B cell (primary cell): ENCODE data around the gene RSPH1. TPM values are rescaled to one million over a fixed set of nuclear protein-coding genes. Genes with fewer than 3 reads are reported as not detected.

Experiments
- ATAC-seq: fragments of 200-7000 bp; cut with Tn5 transposase; one replicate; pipeline ENCODE4 v1.10.0; 2021; ENCODE audit warnings: low read depth, mild to moderate bottlenecking, moderate number of reproducible peaks, moderate library complexity
- CTCF ChIA-PET: fragments of 350-600 bp; sonication (Branson Sonifier 250); formaldehyde crosslinking; loops from one replicate; lab custom pipeline; 2021; ENCODE audit warnings: antibody characterized with exemption, inconsistent platforms; lab: Charles Lee
- POLR2A ChIA-PET: fragments of 350-600 bp; sonication (Branson Sonifier 250); formaldehyde crosslinking; loops from one replicate; lab custom pipeline; 2021; ENCODE audit warnings: antibody characterized with exemption; lab: Charles Lee
- DNase-seq: peaks from one replicate; pipeline ENCODE4 v3.0.0; 2013
- H2AFZ ChIP-seq: 2 replicates; pipeline ENCODE4 v1.6.1; 2012; ENCODE audit warnings: mild to moderate bottlenecking, low read depth, low read length; ENCODE audit not compliant: insufficient read depth, poor library complexity, severe bottlenecking
- H3K27ac ChIP-seq, 2 donors: 1 replicate in 1 of 2; 2 replicates in 1 of 2; pipeline ENCODE4 v1.5.1; 2012 to 2013; ENCODE audit warnings: low read length in 2 of 2, mild to moderate bottlenecking in 2 of 2, moderate library complexity in 1 of 2
- H3K27me3 ChIP-seq, 4 experiments: fragments of 200-600 bp in 1 of 4; sonication (generic) in 1 of 4; replicated peaks in 1 of 4; 1 replicate in 2 of 4; 2 replicates in 2 of 4; pipeline versions ENCODE4 v1.6.1 to v1.7.0; 2013 to 2016; ENCODE audit warnings: low read length in 3 of 4, mild to moderate bottlenecking in 2 of 4, mixed read lengths in 1 of 4, moderate library complexity in 1 of 4; ENCODE audit not compliant: insufficient read depth in 4 of 4, control insufficient read depth in 3 of 4; ENCODE audit errors: control extremely low read depth in 1 of 4
- H3K36me3 ChIP-seq, 2 experiments: replicated peaks in 1 of 2; 1 replicate in 1 of 2; 2 replicates in 1 of 2; pipeline versions ENCODE4 v1.6.1 to v1.7.1; 2013; ENCODE audit warnings: low read length in 1 of 2; ENCODE audit not compliant: insufficient read depth in 2 of 2, control insufficient read depth in 1 of 2; ENCODE audit errors: control extremely low read depth in 1 of 2, extremely low read depth in 1 of 2
- H3K4me1 ChIP-seq, 2 donors: fragments of 200-600 bp in 1 of 2; sonication (generic) in 1 of 2; 1 replicate in 1 of 2; 2 replicates in 1 of 2; pipeline versions ENCODE4 v1.5.1 to v1.6.1; 2013 to 2017; ENCODE audit warnings: low read length in 2 of 2; ENCODE audit not compliant: control insufficient read depth in 2 of 2, insufficient read depth in 2 of 2
- H3K4me2 ChIP-seq: replicated peaks from 2 replicates; pipeline ENCODE3; 2012; ENCODE audit warnings: mild to moderate bottlenecking, low read depth, low read length; ENCODE audit not compliant: poor library complexity, severe bottlenecking
- H3K4me3 ChIP-seq, 5 experiments: fragments of 200-600 bp in 1 of 5; sonication (generic) in 1 of 5; 1 replicate in 3 of 5; 2 replicates in 2 of 5; pipeline versions ENCODE4 v1.5.1 to v1.7.0; 2011 to 2016; ENCODE audit warnings: low read length in 4 of 5, mild to moderate bottlenecking in 4 of 5, low read depth in 2 of 5, control low read depth in 1 of 5, moderate library complexity in 1 of 5; ENCODE audit not compliant: insufficient read depth in 1 of 5; ENCODE audit errors: control extremely low read depth in 1 of 5, extremely low read depth in 1 of 5
- H3K79me2 ChIP-seq: fragments of 200-600 bp; sonication (generic); one replicate; pipeline ENCODE4 v1.6.0; 2016; ENCODE audit warnings: low read length; ENCODE audit not compliant: control insufficient read depth, insufficient read depth
- H3K9ac ChIP-seq: fragments of 200-600 bp; sonication (generic); 2 replicates; pipeline ENCODE4 v1.6.1; 2017; ENCODE audit warnings: mild to moderate bottlenecking, low read length, moderate library complexity
- H3K9me3 ChIP-seq, 3 donors: one replicate each; pipeline versions ENCODE4 v1.6.1 to v1.7.1; 2013; ENCODE audit warnings: low read length in 2 of 3; ENCODE audit not compliant: control insufficient read depth in 2 of 3, insufficient read depth in 1 of 3; ENCODE audit errors: control extremely low read depth in 1 of 3
- H4K20me1 ChIP-seq: 2 replicates; pipeline ENCODE4 v1.6.0; 2012; ENCODE audit warnings: mild to moderate bottlenecking, low read length; ENCODE audit not compliant: insufficient read depth, control insufficient read depth, poor library complexity, severe bottlenecking
- H3K27ac Mint-ChIP-seq: one replicate; pipeline ENCODE4 v1.8.0; 2021; ENCODE audit warnings: mixed read lengths
- H3K27me3 Mint-ChIP-seq: one replicate; pipeline ENCODE4 v1.8.0; 2021; ENCODE audit warnings: mixed read lengths
- H3K4me1 Mint-ChIP-seq: one replicate; pipeline ENCODE4 v1.8.0; 2021; ENCODE audit warnings: mixed read lengths
- H3K4me3 Mint-ChIP-seq: one replicate; pipeline ENCODE4 v1.8.0; 2021; ENCODE audit warnings: mixed read lengths
- H3K9me3 Mint-ChIP-seq: one replicate; pipeline ENCODE4 v1.8.0; 2022; ENCODE audit warnings: mixed read lengths; ENCODE audit not compliant: insufficient read depth
- EZH2 ChIP-seq: IDR thresholded peaks from 2 replicates; pipeline ENCODE4 v1.6.1; 2012; ENCODE audit warnings: borderline replicate concordance, low read depth, mild to moderate bottlenecking, moderate library complexity, low read length; ENCODE audit not compliant: insufficient read depth, poor library complexity, severe bottlenecking
- WGBS: methylation state at CpG from one replicate; pipeline ENCODE4 v1.1.5; 2013; ENCODE audit warnings: missing lambda C conversion rate; ENCODE audit not compliant: insufficient coverage; 5-methylcytosine and 5-hydroxymethylcytosine counted together
- intact Hi-C: fragments of 100-400 bp; cut with micrococcal nuclease; formaldehyde crosslinking; loops from one replicate; pipeline ENCODE4 v1.10.0; 2022
- polyA plus RNA-seq: library from polyadenylated mRNA; depleted of rRNA; stranded (reverse); fragments of >200 nt; gene quantifications from 2 replicates; pipeline ENCODE4 v1.2.3, GENCODE V29; 2012
- total RNA-seq, 2 donors: library from RNA; stranded (reverse); fragments of 120-200 nt in 1 of 2; gene quantifications; 1 replicate in 1 of 2; 2 replicates in 1 of 2; pipeline versions ENCODE4 v1.2.3 to v1.2.4, GENCODE V29; 2013 to 2022
- TF ChIP-seq, protein P1 (sequence below): fragments of 200-600 bp; IDR thresholded peaks from one replicate; pipeline ENCODE4 v1.8.0; 2022; ENCODE audit warnings: antibody characterized with exemption, mild to moderate bottlenecking

Gene RSPH1
- total and polyA plus RNA-seq, 2 donors (not counting 1 experiment from before 2014, with no cell fraction given) = 0.10 to 0.64 TPM

DNA sequence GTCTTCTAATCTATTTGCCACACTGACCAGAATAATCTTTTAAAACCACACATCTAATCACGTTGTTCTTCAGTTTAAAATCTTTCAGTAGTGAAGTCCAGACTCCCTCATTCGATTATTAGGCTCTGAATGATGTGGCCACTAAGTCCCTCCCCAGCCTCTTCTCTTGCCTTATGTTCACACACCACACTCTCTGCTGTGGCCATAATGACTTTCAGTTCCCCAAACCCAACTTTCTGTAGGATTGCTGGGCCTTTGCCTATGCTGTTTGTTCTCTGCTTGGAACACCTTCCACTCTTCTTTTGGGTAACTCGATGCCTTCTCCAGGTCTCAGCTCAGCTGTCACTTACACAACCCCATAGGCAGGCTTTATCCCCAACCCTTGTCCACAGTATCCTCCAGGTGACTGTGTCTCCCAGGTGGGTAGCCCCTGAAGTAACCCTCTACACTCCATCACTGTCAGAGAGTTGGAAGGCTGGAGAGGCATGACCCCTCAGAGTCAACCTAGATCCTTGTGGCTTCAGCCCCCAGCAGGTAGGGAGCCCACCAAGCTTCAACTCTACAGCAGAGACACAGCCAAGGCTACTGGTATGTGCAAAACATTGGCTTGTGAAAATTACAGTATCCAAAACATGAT, 9.2 kb upstream of the RSPH1 start:
- no peaks in the 10 kb centered on the region for H3K79me2 ChIP-seq
- Mint-ChIP-seq H3K27ac (peak overlapping the region; percentile 4), H3K9me3 (no peaks in the 10 kb centered on the region), H3K4me3 (no peak overlapping the region), H3K4me1 (peaks cover 19% of the 10 kb centered on the region), H3K27me3 (no peaks in the 10 kb centered on the region)
- peak; percentile 64 for DNase-seq
- peak; percentile 87 for ATAC-seq
- H2AFZ ChIP-seq = no peak overlapping the region
- H3K27ac ChIP-seq = no peak overlapping the region
- H3K27me3 ChIP-seq = no peaks in the 10 kb centered on the region
- WGBS = 34% methylated on average over 3 of the region's 3 CpGs
- no peak for TF ChIP-seq EZH2
- ChIA-PET CTCF (interaction anchor here (1.8 kb wide), 1 partner anchor 11 kb away, joined by 6 read pairs; no protein-coding TSS in a partner anchor), POLR2A (no interaction called here)
- H4K20me1 ChIP-seq = no peaks in the 10 kb centered on the region
- intact Hi-C loops = no loop called here
- H3K4me2 ChIP-seq = no peak overlapping the region
- H3K4me3 ChIP-seq = no peak overlapping the region
- H3K9me3 ChIP-seq = no peaks in the 10 kb centered on the region
- no peak overlapping the region for H3K9ac ChIP-seq
- peaks cover 16 to 24% of the 10 kb centered on the region in 2 donors for H3K4me1 ChIP-seq
- no peaks in the 10 kb centered on the region for H3K36me3 ChIP-seq

DNA sequence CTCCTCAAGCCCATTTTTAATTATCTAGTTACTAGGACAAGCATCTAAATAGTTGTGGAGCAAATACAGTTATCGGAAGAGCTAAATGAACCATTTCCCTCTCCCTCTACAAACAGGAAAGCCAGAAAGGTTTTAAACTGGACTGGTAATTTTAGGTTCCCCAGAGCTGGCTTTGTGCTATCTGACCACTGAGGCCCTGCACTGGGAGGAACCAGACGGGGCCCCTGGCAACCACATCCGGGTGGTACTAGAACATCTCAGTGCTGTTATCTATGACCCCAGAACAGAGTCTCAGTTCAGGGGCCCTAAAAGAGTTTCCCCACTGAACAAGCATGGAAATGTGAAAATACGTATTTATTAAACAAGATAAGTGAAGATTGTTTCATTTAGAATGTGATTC, 7.7 kb upstream of the RSPH1 start:
- no peak overlapping the region for H3K9ac ChIP-seq
- no peaks in the 10 kb centered on the region for H3K79me2 ChIP-seq
- H3K27ac ChIP-seq = no peak overlapping the region
- WGBS = 6% methylated on average over 2 of the region's 4 CpGs
- POLR2A ChIA-PET = no interaction called here
- H3K27ac Mint-ChIP-seq = no peak overlapping the region
- H3K36me3 ChIP-seq = no peaks in the 10 kb centered on the region
- H4K20me1 ChIP-seq = no peaks in the 10 kb centered on the region
- CTCF ChIA-PET = interaction anchor here (1.0 to 1.1 kb wide), 2 partner anchors 10 to 33 kb away, joined by 3 to 6 read pairs; partner anchors contain the start of gene SLC37A1
- intact Hi-C loops = no loop called here
- peaks cover 16 to 24% of the 10 kb centered on the region in 2 donors for H3K4me1 ChIP-seq
- no peaks in the 10 kb centered on the region for H3K27me3 ChIP-seq
- TF ChIP-seq, protein P1, sequence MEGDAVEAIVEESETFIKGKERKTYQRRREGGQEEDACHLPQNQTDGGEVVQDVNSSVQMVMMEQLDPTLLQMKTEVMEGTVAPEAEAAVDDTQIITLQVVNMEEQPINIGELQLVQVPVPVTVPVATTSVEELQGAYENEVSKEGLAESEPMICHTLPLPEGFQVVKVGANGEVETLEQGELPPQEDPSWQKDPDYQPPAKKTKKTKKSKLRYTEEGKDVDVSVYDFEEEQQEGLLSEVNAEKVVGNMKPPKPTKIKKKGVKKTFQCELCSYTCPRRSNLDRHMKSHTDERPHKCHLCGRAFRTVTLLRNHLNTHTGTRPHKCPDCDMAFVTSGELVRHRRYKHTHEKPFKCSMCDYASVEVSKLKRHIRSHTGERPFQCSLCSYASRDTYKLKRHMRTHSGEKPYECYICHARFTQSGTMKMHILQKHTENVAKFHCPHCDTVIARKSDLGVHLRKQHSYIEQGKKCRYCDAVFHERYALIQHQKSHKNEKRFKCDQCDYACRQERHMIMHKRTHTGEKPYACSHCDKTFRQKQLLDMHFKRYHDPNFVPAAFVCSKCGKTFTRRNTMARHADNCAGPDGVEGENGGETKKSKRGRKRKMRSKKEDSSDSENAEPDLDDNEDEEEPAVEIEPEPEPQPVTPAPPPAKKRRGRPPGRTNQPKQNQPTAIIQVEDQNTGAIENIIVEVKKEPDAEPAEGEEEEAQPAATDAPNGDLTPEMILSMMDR = no peak
- no peak for TF ChIP-seq EZH2
- no peak overlapping the region for H3K4me3 Mint-ChIP-seq
- H3K9me3 ChIP-seq = no peaks in the 10 kb centered on the region
- H3K4me2 ChIP-seq = peak overlapping the region; percentile 26
- DNase-seq (no peak), ATAC-seq (no peak)
- no peak overlapping the region for H3K4me3 ChIP-seq
- peak overlapping the region; percentile 16 for H2AFZ ChIP-seq
- H3K9me3 Mint-ChIP-seq = no peaks in the 10 kb centered on the region
- H3K27me3 Mint-ChIP-seq = no peaks in the 10 kb centered on the region
- H3K4me1 Mint-ChIP-seq = peaks cover 19% of the 10 kb centered on the region
